BJ (cell line): ENCODE results near the gene TLK2. TPM values are rescaled to one million over a fixed set of nuclear protein-coding genes. Genes with fewer than 3 reads are reported as not detected.

Experiments
- CTCF ChIA-PET: fragments of 350-600 bp; formaldehyde crosslinking; extraction: SDS; loops from one replicate; lab custom pipeline; 2021; ENCODE audit warnings: antibody characterized with exemption, inconsistent platforms; lab: Yijun Ruan, JAX
- POLR2A ChIA-PET: fragments of 300-600 bp; sonication (Branson Sonifier 250); formaldehyde crosslinking; extraction: SDS; loops from one replicate; lab custom pipeline; 2021; ENCODE audit warnings: antibody characterized with exemption; lab: Charles Lee
- DNase-seq: peaks from one replicate; pipeline ENCODE4 v3.0.0-alpha.2; 2011; ENCODE audit warnings: low read depth
- H3K27me3 ChIP-seq: 2 replicates; pipeline ENCODE4 v1.6.0; 2011; ENCODE audit warnings: low read length; ENCODE audit not compliant: control insufficient read depth, insufficient read depth
- H3K36me3 ChIP-seq: 2 replicates; pipeline ENCODE4 v1.5.1; 2011; ENCODE audit warnings: low read length; ENCODE audit not compliant: control insufficient read depth, insufficient read depth
- H3K4me3 ChIP-seq: 2 replicates; pipeline ENCODE4 v1.5.1; 2011; ENCODE audit warnings: low read depth, mild to moderate bottlenecking, control low read depth, low read length
- CTCF ChIP-seq: IDR thresholded peaks from 2 replicates; pipeline ENCODE4 v1.5.1; 2011; ENCODE audit warnings: low read depth, mild to moderate bottlenecking, control low read depth, inconsistent platforms, low read length, moderate library complexity; ENCODE audit not compliant: insufficient read depth
- polyA plus RNA-seq: library from polyadenylated mRNA; depleted of rRNA; stranded (reverse); fragments of >200 nt; gene quantifications from 2 replicates; pipeline ENCODE4 v1.2.3, GENCODE V29; 2011

TLK2 gene
- polyA plus RNA-seq, 1 experiment, result 68.9 TPM

GRCh38 chr17:62573480-62574117 lies 95.0 kb downstream of the TLK2 start:
- no peak for DNase-seq
- CTCF ChIA-PET, result no interaction called here
- no peak for TF ChIP-seq CTCF
- no peak overlapping the region for H3K4me3 ChIP-seq
- POLR2A ChIA-PET, result no interaction called here
- no peaks in the 10 kb centered on the region for H3K27me3 ChIP-seq
- peaks cover 4% of the 10 kb centered on the region for H3K36me3 ChIP-seq

- peaks cover 6% of the 10 kb centered on the region for H3K36me3 ChIP-seq
- CTCF ChIA-PET, result interaction anchor here (1.2 to 1.4 kb wide), 2 partner anchors 12 to 64 kb away, joined by 3 to 4 read pairs; no protein-coding TSS in a partner anchor
Measured at GRCh38 chr17:62576382-62576781, 97.8 kb downstream of the TLK2 start.

DNA sequence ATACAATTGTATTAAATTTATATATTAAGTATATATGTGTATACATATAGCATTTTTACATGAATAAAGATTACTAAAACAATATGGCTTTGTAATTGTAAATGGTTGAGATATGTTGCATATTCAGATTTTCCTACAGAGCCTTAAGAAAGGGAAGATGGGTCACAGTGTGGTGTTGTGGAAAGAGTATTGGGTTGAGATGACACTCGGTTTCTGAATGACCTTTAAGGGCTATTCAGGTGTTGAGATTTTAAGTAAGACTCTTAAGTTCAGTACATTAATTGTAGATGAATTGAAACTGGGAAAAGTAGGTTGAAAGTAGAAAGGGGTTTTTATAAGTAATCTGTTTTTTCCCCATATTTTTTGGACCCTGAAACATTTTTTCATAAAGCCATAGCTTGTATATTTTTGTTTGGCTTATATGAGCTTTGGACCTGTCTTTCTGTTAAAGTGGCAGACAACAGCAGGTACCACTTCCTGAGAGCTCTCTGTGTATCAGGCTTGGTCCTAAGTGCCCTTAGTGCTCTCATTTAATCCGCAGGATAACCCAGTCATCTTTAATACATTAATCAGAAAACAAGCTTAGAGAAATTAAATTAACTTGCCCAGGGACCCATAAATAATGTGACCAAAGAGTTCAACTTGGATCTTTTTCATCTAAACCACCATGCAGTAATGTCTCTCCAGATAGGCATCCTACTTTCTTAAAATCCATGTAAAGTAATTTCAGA lies 100.3 kb downstream of the TLK2 start:
- no peaks in the 10 kb centered on the region for H3K27me3 ChIP-seq
- no peak for DNase-seq
- H3K4me3 ChIP-seq, result no peak overlapping the region
- ChIA-PET CTCF (interaction anchor here (1.1 to 1.9 kb wide), 2 partner anchors 8 to 13 kb away, joined by 4 to 6 read pairs; no protein-coding TSS in a partner anchor), POLR2A (no interaction called here)
- peaks cover 6% of the 10 kb centered on the region for H3K36me3 ChIP-seq
- no peak for TF ChIP-seq CTCF

More at GRCh38 chr17:62576382-62576781, 97.8 kb downstream of the TLK2 start:
- POLR2A ChIA-PET, result no interaction called here
- no peak for TF ChIP-seq CTCF
- DNase-seq, result no peak
- Histone ChIP-seq H3K27me3 (no peaks in the 10 kb centered on the region), H3K4me3 (no peak overlapping the region)

DNA sequence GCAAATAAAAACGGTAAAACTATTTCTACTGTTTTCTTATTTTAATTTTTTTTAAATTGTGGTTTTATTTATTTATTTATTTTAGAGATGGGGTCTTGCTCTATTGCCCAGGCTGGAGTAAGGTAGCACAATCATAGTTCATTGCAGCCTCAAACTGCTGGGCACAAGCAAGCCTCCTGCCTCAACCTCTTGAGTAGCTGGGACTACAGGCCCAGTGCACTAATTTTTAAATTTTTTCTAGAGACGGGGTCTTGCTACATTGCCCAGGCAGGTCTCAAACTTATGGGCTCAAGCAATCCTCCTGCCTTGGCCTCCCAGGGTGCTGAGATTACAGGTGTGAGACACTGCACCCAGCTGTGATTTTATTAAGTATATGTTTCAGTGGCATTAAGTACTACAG lies 102.3 kb downstream of the TLK2 start:
- DNase-seq, result no peak
- Histone ChIP-seq H3K36me3 (peaks cover 7% of the 10 kb centered on the region), H3K4me3 (no peak overlapping the region), H3K27me3 (no peaks in the 10 kb centered on the region)
- ChIA-PET CTCF (no interaction called here), POLR2A (no interaction called here)
- TF ChIP-seq CTCF, result no peak

- POLR2A ChIA-PET, result no interaction called here
- no peak for DNase-seq
- Histone ChIP-seq H3K4me3 (no peak overlapping the region), H3K36me3 (peaks cover 7% of the 10 kb centered on the region), H3K27me3 (no peaks in the 10 kb centered on the region)
- CTCF ChIA-PET, result no interaction called here
- TF ChIP-seq CTCF, result no peak
Measured at GRCh38 chr17:62581764-62582163, 103.1 kb downstream of the TLK2 start.
